Right kidney (tissue), 1 donor: ENCODE data around the gene PDE5A.
"Not testable (repeated sequence)": the region's sequence is repeated elsewhere in the genome, so short reads cannot be mapped to it uniquely, and the experiment has no call there.

Experiments used
- DNase-seq: peaks from one replicate; pipeline ENCODE4 v3.0.0-alpha.2; 2016

PDE5A gene

GRCh38 chr4:119518915-119519410 lies 109.6 kb downstream of the PDE5A start:
- DNase-seq = no peak

DNA sequence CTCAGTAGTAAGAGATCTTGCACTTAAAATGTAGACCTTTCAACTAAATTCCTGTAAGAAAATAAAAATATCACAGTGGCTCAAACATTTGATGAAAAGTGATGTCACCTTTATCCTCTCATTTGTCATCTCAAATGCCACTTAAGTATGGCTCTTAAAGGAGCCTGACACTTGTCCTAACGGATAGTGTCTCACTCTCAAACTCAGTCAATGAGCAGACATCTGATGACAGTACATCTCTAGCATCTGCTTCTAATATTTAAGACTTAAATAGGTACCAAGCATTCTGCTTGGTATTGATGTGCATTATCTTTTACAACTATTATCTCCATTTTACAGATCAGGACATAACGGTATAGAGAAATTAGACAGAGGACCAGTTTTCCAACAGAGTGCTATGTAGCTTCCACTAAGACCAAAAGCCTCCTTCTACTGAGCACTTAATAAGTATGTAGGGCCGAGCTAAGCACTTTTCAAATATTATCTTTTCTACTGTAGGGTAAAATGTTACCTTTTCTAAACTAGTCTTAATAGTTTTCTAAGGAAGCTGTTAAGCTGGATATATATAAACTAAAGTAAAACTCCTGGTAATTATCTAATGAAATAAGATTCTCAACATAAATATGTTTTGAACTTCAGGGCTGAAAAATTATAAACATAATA lies 110.2 kb downstream of the PDE5A start:
- no peak for DNase-seq

- DNase-seq = no peak
Measured at GRCh38 chr4:119517361-119518229, 111.0 kb downstream of the PDE5A start.

DNA sequence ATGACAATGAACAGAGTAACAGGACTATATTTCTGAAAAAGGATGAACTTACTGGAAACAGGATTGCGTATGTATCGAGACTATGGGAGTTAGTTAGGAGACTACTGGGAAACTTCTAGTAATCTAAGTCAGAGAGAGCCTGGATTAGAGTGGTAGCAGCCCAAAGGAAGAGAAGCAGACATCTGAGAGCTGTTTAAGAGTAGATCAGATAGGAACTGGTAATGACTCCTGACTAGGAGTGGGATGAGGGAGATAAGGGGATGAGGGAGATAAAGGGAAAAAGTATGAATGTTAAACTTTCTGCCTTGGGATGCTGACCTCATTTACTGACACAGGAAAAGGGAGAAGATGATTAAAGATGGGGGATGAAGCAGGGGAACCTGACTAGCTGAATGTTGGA lies 116.2 kb downstream of the PDE5A start:
- no peak for DNase-seq

- no peak for DNase-seq
Measured at GRCh38 chr4:119510395-119511149, 118.0 kb downstream of the PDE5A start.

DNA sequence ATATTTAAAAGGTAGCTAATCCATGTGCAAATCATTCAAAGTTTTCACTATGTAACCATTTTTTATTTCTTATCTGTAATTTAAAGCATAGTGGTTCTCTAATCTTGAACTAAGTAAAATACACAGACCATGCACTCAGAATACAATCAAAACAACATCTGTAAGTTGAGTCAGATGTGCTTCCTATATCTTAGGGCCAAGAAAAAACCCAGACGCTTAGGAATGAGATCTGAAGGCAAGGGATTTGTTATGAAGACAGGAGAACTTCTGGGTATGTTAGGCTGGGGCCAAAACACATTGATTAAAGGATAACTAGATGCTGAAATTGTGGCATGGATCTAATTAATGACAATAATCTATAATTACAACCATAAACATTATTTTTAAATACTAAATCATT lies 120.3 kb downstream of the PDE5A start:
- DNase-seq = no peak

DNA sequence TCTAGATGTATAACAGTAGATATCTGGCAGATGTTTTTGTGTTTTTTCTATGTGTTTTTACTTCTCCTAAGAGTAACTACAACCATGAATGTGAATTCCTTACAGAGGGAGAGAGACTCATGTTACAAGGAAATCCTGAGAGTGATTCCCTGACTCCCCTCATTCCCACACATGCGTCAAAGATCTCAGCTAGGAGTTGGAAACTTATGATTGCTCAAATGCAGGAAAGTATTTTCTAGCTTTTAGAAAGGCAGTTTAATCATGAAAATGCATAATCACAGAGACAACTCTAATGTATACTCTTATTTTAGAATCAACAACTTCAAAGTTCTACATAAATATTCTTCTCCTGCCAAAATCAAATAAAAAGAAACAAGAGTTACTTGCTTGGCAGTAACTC lies 121.8 kb downstream of the PDE5A start:
- DNase-seq = no peak

DNA sequence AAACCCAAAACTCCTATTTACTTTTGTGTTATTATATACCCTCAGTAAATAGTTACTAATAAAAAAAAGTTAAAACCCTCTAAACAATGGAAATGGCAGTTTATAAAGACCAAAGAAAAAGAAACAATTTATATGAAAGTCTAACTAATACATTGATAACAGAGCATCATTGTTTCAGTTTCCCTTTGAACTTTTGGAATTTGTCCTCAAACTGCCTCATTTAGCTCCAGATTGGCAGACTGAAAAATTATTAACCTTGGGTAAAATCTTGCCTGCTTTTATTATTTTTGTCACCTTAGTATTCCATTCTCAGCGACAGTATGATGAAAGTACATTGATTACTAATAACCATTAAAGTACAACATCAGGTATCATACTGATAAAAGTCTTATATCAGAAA lies 124.0 kb downstream of the PDE5A start:
- no peak for DNase-seq

DNA sequence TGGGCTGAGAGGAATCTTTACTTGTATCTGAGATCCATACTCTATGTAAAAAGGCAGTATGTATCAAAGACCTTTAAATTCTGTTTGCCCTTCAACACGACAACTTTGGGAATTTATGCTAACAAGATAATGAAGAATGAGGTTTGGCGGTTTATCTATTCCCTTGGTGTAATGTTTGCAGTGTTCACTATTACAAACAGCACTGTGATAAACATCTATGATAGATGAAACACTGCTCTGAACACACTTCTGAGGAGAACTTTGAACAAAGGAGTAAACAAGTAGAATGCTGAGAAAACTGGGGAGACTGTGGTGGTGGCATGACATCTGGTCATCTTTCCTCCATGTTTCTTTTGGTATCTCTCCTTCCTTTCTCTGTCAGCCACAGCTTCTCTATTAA lies 126.9 kb downstream of the PDE5A start:
- DNase-seq = no peak

GRCh38 chr4:119498527-119498926 lies 130.1 kb downstream of the PDE5A start:
- DNase-seq = peak; percentile 39

GRCh38 chr4:119493886-119494285 lies 134.7 kb downstream of the PDE5A start:
- DNase-seq = no peak

DNA sequence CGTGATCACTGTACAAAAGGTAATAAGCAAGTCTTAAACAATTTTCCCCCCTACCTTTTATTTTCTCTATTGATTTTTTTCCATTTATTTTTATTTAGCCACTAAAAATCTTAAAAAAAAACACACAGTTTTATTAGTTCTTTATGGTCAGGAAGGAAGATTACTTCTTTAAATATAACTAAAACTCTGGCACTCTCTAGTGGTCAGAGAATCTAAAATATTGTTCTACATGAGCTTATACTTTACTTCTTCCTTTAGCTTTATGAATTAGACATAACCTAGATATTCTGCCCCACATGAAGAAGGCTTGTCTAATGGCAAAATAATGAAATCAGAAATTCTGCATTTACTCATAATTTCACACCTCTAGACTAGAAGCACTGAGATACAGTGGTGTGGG lies 135.2 kb downstream of the PDE5A start:
- no peak for DNase-seq

DNA sequence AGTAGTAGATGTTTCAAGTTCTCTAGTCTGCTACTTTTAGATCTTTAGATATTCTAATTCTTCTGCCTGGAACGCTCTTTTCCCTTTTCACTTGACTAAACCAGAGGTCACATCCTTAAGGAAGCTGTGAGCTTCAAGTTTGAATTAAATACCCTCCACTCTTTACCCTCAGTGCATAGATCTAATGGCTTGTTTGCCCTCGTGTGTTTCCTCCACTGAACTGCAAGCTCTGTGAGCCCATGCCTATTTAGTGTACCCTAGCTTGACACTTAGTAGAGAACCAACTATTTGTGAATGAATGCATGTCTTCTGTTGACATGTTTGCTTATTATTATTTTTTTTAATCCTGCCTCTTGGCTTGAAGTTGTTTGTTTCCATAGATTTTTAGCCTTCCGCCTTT lies 138.3 kb downstream of the PDE5A start:
- no peak for DNase-seq

DNA sequence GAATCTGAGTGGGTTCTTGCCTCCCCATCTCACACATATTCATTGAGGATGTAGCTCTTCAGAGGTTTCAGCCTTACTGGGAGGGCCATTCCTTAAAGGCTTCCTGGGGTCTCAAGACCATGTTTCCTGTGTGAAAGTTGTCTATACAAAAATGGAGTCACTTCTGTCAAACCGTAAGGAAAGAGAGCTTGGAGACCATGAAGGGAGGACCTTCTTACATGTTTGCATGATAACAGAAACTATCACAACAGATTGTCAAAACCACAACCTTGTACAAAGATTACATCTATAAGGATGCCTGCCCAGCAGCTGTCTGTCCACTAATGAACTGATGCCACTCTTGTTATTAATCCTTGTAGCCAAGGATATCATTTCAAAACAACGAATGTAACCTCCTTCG lies 139.3 kb downstream of the PDE5A start:
- DNase-seq = no peak

- DNase-seq = no peak
Measured at GRCh38 chr4:119480331-119480730, 148.3 kb downstream of the PDE5A start.

DNA sequence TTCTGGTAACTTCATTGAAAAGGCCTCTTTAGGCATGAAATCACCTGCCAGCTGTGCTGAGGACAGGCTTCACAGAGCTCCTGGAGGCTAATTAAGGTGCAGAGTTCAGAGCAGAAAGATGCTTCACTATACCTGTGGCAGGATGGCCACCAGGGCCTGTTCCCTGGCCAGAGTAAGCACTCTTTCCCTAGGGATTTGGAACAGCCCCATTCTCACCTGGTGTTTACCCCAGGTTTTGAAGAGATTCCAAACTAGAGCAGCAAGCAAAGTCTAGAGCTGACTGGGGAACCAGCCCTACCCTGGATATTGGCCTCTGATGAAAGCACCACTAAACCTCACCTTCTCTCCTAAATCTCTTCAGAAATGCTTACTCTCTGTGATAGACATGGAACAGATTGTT lies 148.8 kb downstream of the PDE5A start:
- DNase-seq = no peak

GRCh38 chr4:119479180-119479808 lies 149.3 kb downstream of the PDE5A start:
- no peak for DNase-seq

- DNase-seq = no peak
Measured at GRCh38 chr4:119478446-119479179, 150.0 kb downstream of the PDE5A start.

DNA sequence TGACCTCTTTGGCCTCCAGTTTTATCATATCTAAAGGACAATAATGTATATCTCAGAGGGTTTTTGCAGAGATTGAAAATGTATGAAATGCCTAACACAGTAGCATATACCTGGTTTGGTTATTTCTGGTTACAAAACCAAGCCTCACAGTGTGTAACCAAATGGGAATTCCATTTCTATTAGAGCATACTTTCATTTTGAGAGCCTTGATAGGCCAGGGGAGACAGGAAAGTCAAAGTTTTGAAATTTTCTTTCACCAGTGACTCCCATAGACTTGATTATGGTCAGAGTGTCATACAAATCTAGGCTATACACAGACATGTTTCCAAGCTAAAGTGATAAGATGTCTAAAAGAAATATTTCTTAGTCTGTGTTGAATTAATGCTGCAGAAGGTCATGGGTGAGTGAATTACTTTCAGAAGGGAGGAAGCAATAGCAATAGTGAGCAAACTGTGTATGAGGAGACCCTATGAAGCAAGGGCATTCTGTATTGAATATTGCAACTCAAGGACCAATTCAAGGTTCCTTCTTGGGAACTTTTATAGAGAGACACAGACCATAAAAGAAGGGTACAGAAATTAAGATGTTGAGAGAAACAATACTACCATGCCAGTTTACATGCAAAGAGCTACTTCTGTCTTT lies 151.1 kb downstream of the PDE5A start:
- DNase-seq = no peak

GRCh38 chr4:119471259-119471658 lies 157.3 kb downstream of the PDE5A start:
- no peak for DNase-seq

DNA sequence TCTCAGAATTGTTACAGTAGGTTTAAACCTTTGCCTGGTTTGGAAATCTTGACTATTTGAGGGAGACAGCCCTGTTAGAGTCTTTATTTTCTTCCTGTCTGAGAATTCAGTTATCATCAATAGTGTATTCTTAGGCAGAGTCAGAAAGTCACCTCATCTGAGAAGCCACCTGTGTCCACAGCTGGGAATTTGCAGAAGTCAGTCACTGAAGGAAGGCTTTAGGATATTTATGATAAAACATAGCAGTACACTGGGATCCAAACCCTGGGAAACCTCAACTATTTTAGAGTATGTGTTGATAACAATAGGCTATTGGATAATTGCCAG lies 157.9 kb downstream of the PDE5A start:
- not testable (repeated sequence) for DNase-seq
